GM21367 (cell line): ENCODE data around the gene CFHR3.
"Not testable (repeated sequence)": the region's sequence is repeated elsewhere in the genome, so short reads cannot be mapped to it uniquely, and the experiment has no call there.

Source experiments
- ATAC-seq: cut with Tn5 transposase; IDR thresholded peaks from one replicate; pipeline ENCODE4 v1.9.1; 2021; ENCODE audit not compliant: unreplicated experiment

Gene CFHR3

GRCh38 chr1:196774603-196775002 lies at the start of gene CFHR3:
TSS of gene CFHR3 (plus strand) at chr1:196774840. CDS start at chr1:196774887, 47 bp downstream.
- ATAC-seq = peak; percentile 85

- no peak for ATAC-seq
These were observed 42.1 kb upstream of the CFHR3 start for GRCh38 chr1:196732526-196732925.

- no peak for ATAC-seq
These were observed 41.3 kb upstream of the CFHR3 start for GRCh38 chr1:196733091-196733970.

GRCh38 chr1:196734006-196734405 lies 40.6 kb upstream of the CFHR3 start:
- ATAC-seq = no peak

- ATAC-seq = no peak
These were observed 40.2 kb upstream of the CFHR3 start for GRCh38 chr1:196734460-196734859.

DNA sequence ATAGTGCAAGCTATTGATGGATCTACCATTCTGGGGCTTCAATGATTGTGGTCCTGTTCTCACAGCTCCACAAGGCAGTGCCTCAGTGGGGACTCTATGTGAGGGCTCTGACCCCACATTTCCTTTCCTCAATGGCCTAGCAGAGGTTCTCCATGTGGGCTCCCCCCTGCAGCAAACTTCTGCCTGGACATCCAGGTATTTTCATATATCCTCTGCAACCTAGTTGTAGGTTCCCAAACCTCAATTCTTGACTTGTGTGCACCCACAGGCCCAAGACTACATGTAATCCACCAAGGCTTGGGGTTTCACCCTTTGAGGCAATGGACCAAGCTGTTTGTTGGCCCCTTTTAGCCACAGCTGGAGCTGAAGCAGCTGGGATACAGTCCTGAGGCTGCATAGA lies 35.9 kb upstream of the CFHR3 start:
- no peak for ATAC-seq

DNA sequence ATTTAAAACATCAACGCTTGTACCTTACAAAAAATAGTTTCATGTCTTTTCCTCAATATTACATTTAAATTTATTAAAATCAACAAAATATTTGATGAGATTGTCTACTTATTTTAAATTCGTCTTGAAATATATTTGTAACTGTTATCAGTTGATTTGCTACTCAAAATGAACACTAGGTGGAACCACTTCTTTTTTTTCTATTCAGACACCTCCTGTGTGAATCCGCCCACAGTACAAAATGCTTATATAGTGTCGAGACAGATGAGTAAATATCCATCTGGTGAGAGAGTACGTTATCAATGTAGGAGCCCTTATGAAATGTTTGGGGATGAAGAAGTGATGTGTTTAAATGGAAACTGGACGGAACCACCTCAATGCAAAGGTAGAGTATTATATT lies 31.4 kb upstream of the CFHR3 start:
- peak; percentile 92 for ATAC-seq

DNA sequence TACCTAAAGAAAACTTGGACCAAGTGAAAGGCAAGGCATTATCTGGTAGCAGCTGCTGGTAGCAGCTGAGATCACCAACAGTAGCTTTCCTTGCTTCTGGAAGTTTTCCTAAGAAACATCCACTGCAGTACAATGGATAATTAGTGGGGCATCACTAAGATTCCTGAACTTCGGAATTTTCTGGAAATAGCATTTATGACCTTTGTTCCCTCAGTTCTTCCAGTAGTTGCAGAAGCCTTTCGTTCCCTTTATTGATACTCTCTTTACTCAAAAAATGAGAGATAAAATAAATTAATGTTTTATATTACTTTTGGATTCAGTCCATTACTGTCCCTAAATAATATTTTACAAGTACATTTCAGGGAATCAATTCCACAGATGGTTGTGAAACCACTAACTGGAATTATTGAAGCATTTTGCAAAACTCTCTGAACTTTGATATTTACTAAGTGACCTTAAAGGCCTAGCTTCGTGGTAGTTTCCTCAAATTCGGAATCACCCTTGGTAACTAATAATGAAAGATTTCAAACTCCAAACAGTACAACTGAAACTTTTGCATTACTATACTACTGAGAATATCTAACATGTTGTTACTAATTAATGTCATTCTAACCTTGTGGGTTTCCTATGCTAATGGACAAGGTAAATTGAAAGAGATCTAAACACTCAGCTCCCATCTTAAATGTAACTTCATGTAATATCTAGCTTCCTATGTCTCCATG lies 9.5 kb upstream of the CFHR3 start:
- ATAC-seq = not testable (repeated sequence)

GRCh38 chr1:196769823-196770222 lies 4.8 kb upstream of the CFHR3 start:
- not testable (repeated sequence) for ATAC-seq

GRCh38 chr1:196773713-196774112 lies 927 bp upstream of the CFHR3 start:
- no peak for ATAC-seq

- no peak for ATAC-seq
These were observed 465 bp upstream of the CFHR3 start for GRCh38 chr1:196774175-196774574.

- ATAC-seq = no peak
These were observed 3.0 kb downstream of the CFHR3 start for GRCh38 chr1:196777603-196778002.

DNA sequence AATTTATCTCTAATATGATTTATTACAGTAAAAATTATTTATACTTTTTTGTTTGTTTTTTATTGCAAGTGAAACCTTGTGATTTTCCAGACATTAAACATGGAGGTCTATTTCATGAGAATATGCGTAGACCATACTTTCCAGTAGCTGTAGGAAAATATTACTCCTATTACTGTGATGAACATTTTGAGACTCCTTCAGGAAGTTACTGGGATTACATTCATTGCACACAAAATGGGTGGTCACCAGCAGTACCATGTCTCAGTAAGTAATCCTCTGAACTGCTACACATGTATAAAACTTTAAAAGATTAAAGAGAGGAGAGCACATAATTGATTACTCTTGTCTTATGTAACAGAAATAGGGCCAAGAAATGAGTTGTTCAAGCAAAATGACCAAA lies 4.5 kb downstream of the CFHR3 start:
- ATAC-seq = no peak

DNA sequence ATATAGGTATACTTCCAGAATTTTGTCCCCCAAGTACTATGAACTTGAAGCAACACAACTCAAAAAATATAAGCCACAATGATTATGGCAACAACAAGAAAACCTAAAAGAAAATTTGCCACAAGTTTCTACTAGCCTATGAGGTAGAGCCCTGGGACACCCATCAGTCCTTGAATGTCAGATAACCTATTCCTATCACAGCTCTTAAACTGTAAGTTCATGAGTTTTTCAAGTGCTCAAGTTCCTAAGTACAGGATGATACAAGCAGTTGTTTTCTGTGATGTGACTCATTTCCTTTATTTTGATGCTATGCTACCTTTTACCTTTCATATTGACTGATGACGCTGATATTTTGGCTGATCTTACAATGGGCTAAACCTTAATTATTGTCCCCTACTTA lies 16.6 kb downstream of the CFHR3 start:
- not testable (repeated sequence) for ATAC-seq

GRCh38 chr1:196794103-196794502 lies 19.5 kb downstream of the CFHR3 start:
- ATAC-seq = not testable (repeated sequence)

- ATAC-seq = no peak
These were observed 23.3 kb downstream of the CFHR3 start for GRCh38 chr1:196797891-196798290.

GRCh38 chr1:196801920-196802319 lies 27.3 kb downstream of the CFHR3 start:
- not testable (repeated sequence) for ATAC-seq

GRCh38 chr1:196808529-196809235 lies 34.0 kb downstream of the CFHR3 start:
- ATAC-seq = no peak

GRCh38 chr1:196817442-196817841 lies 42.8 kb downstream of the CFHR3 start:
- not testable (repeated sequence) for ATAC-seq

- ATAC-seq = not testable (repeated sequence)
These were observed 44.9 kb downstream of the CFHR3 start, which contains the start of gene CFHR1 for GRCh38 chr1:196819531-196819930. TSS of gene CFHR1 (plus strand) at chr1:196819731. CDS start at chr1:196819845, 114 bp downstream.

DNA sequence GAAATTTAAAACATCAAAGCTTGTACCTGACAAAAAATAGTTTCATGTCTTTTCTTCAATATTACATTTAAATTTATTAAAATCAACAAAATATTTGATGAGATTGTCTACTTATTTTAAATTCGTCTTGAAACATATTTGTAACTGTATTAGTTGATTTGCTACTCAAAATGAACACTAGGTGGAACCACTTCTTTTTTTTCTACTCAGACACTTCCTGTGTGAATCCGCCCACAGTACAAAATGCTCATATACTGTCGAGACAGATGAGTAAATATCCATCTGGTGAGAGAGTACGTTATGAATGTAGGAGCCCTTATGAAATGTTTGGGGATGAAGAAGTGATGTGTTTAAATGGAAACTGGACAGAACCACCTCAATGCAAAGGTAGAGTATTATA lies 53.2 kb downstream of the CFHR3 start:
- ATAC-seq = peak; percentile 89
